GM23338 (cell line): ENCODE results near the gene NCAPG. TPM values are rescaled to one million over a fixed set of nuclear protein-coding genes. Genes with fewer than 3 reads are reported as not detected.

Source experiments
- ATAC-seq: fragments of 200-7000 bp; cut with Tn5 transposase; 3 replicates; pipeline ENCODE4 v1.9.1; 2020
- DNase-seq: peaks from one replicate; pipeline ENCODE4 v3.0.0-alpha.2; 2015; ENCODE audit warnings: low spot score
- H2AFZ ChIP-seq: fragments of 200-600 bp; sonication (generic); 2 replicates; pipeline ENCODE4 v1.8.0; 2016; ENCODE audit warnings: antibody characterized with exemption, mild to moderate bottlenecking, moderate library complexity
- H3F3A ChIP-seq: fragments of 200-600 bp; sonication (generic); replicated peaks from 2 replicates; pipeline ENCODE4 v1.8.0; 2017; ENCODE audit warnings: antibody characterized with exemption, mixed run types, low read depth
- H3K27ac ChIP-seq: fragments of 200-600 bp; sonication (generic); 2 replicates; pipeline ENCODE4 v1.6.1; 2016; ENCODE audit warnings: low read depth
- H3K27me3 ChIP-seq: fragments of 200-600 bp; sonication (generic); 2 replicates; pipeline ENCODE4 v1.8.0; 2016; ENCODE audit warnings: mild to moderate bottlenecking, mixed run types, moderate library complexity; ENCODE audit not compliant: insufficient read depth
- H3K36me3 ChIP-seq: fragments of 200-600 bp; sonication (generic); 2 replicates; pipeline ENCODE4 v1.8.0; 2016; ENCODE audit warnings: mild to moderate bottlenecking; ENCODE audit not compliant: insufficient read depth
- H3K4me1 ChIP-seq: fragments of 200-600 bp; sonication (generic); 2 replicates; pipeline ENCODE4 v1.8.0; 2016; ENCODE audit warnings: mild to moderate bottlenecking, moderate library complexity; ENCODE audit not compliant: insufficient read depth
- H3K4me2 ChIP-seq: fragments of 200-600 bp; sonication (generic); 2 replicates; pipeline ENCODE4 v1.7.1; 2017; ENCODE audit warnings: mixed run types
- H3K4me3 ChIP-seq: fragments of 200-600 bp; sonication (generic); 2 replicates; pipeline ENCODE4 v1.6.1; 2016; ENCODE audit warnings: mixed run types
- H3K79me2 ChIP-seq: fragments of 200-600 bp; sonication (generic); replicated peaks from 2 replicates; pipeline ENCODE4 v1.8.0; 2017; ENCODE audit warnings: mild to moderate bottlenecking; ENCODE audit not compliant: insufficient read depth
- H3K9me2 ChIP-seq: fragments of 200-600 bp; sonication (generic); 2 replicates; pipeline ENCODE4 v1.8.0; 2017; ENCODE audit not compliant: insufficient read depth
- H4K20me1 ChIP-seq: fragments of 200-600 bp; sonication (generic); replicated peaks from 2 replicates; pipeline ENCODE4 v1.8.0; 2017; ENCODE audit warnings: mild to moderate bottlenecking; ENCODE audit not compliant: insufficient read depth
- H3K27ac Mint-ChIP-seq: 2 replicates; pipeline ENCODE4 v1.8.0; 2020; ENCODE audit warnings: inconsistent platforms, mild to moderate bottlenecking, moderate library complexity, mixed read lengths
- H3K27me3 Mint-ChIP-seq: 3 replicates; pipeline ENCODE4 v1.8.0; 2022; ENCODE audit warnings: low read depth, mild to moderate bottlenecking, moderate library complexity, mixed read lengths, inconsistent platforms; ENCODE audit not compliant: insufficient read depth, poor library complexity
- H3K36me3 Mint-ChIP-seq: 3 replicates; pipeline ENCODE4 v1.8.0; 2021; ENCODE audit warnings: low read depth, mild to moderate bottlenecking, inconsistent platforms, moderate library complexity, mixed read lengths
- H3K4me1 Mint-ChIP-seq: 3 replicates; pipeline ENCODE4 v1.8.0; 2020; ENCODE audit warnings: mild to moderate bottlenecking, inconsistent platforms, mixed read lengths
- H3K4me3 Mint-ChIP-seq: 3 replicates; pipeline ENCODE4 v1.8.0; 2021; ENCODE audit warnings: moderate library complexity, mild to moderate bottlenecking, inconsistent platforms, mixed read lengths
- H3K9me3 Mint-ChIP-seq: 3 replicates; pipeline ENCODE4 v1.8.0; 2020; ENCODE audit warnings: moderate library complexity, mild to moderate bottlenecking, inconsistent platforms, mixed read lengths
- POLR2AphosphoS5 ChIP-seq: IDR thresholded peaks from 2 replicates; pipeline ENCODE4 v1.6.1; 2016; ENCODE audit warnings: antibody characterized with exemption, low read depth
- STAT1 ChIP-seq: IDR thresholded peaks from one replicate; pipeline ENCODE4 v1.6.1; 2016; ENCODE audit warnings: antibody characterized with exemption; ENCODE audit not compliant: unreplicated experiment
- ZNF114 ChIP-seq: fragments of 250-450 bp; sonication (Bioruptor Pico); IDR thresholded peaks from 2 replicates; pipeline ENCODE4 v1.5.0; 2020; ENCODE audit warnings: mild to moderate bottlenecking, moderate library complexity
- ZNF331 ChIP-seq: fragments of 250-450 bp; sonication (Bioruptor Pico); IDR thresholded peaks from 2 replicates; pipeline ENCODE4 v1.5.0; 2020; ENCODE audit warnings: low read depth, mild to moderate bottlenecking, moderate library complexity
- polyA plus RNA-seq: library from polyadenylated mRNA; unstranded; fragments of >200 nt; fragmentation: Nextera tagmentation; extraction: Ambion mirVana; gene quantifications from 2 replicates; pipeline ENCODE4 v1.2.1, GENCODE V29; 2016
- total RNA-seq: library from RNA; depleted of rRNA; stranded (reverse); fragments of >200 nt; shearing (Covaris generic); gene quantifications from 2 replicates; pipeline ENCODE4 v1.2.3, GENCODE V29; 2014
- TF ChIP-seq, protein P1 (sequence below), 2 experiments: fragments of 200-600 bp in 1 of 2; sonication (generic) in 1 of 2; conservative IDR thresholded peaks; 2 replicates each; pipeline versions ENCODE4 v1.5.1 to v1.6.1; 2016 to 2017; ENCODE audit warnings: antibody characterized with exemption in 2 of 2, low read depth in 2 of 2, mild to moderate bottlenecking in 2 of 2, moderate library complexity in 1 of 2
- TF ChIP-seq, protein P2 (sequence below): IDR thresholded peaks from one replicate; pipeline ENCODE4 v1.6.1; 2018; ENCODE audit warnings: antibody characterized with exemption; ENCODE audit not compliant: unreplicated experiment
- TF ChIP-seq, protein P3 (sequence below): IDR thresholded peaks from 2 replicates; pipeline ENCODE4 v1.6.1; 2016; ENCODE audit warnings: antibody characterized with exemption

NCAPG gene
- total and polyA plus RNA-seq, 2 experiments from 2014 or later: 24.4 to 45.8 TPM

DNA sequence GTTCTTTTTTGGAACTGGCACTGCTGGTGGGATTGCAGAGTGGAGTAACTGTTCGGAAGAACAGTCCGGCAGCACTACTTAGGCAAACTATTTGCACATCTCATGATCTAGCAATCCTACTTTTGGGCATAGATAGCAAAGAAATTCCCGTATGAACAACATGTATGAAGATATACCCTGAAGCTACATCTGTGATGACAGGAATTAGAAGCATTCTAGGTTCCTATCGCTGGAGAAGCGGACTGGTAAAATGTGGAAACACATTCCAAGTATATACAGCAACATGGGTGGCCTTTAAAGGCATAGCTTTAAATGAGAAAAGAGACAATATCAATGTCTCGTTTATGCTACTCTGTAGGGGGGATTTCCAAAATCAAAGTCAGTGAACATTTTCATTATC is 3.3 kb upstream of the NCAPG start (continued):
- TF ChIP-seq, protein P1, sequence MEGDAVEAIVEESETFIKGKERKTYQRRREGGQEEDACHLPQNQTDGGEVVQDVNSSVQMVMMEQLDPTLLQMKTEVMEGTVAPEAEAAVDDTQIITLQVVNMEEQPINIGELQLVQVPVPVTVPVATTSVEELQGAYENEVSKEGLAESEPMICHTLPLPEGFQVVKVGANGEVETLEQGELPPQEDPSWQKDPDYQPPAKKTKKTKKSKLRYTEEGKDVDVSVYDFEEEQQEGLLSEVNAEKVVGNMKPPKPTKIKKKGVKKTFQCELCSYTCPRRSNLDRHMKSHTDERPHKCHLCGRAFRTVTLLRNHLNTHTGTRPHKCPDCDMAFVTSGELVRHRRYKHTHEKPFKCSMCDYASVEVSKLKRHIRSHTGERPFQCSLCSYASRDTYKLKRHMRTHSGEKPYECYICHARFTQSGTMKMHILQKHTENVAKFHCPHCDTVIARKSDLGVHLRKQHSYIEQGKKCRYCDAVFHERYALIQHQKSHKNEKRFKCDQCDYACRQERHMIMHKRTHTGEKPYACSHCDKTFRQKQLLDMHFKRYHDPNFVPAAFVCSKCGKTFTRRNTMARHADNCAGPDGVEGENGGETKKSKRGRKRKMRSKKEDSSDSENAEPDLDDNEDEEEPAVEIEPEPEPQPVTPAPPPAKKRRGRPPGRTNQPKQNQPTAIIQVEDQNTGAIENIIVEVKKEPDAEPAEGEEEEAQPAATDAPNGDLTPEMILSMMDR (conservative IDR thresholded peaks at IDR 0.05; ENCODE audit: low read depth in 2 of 2): no peak
- TF ChIP-seq ZNF114 (CRISPR knock-in tag) (no peak), ZNF331 (CRISPR knock-in tag) (no peak)
- TF ChIP-seq, protein P2, sequence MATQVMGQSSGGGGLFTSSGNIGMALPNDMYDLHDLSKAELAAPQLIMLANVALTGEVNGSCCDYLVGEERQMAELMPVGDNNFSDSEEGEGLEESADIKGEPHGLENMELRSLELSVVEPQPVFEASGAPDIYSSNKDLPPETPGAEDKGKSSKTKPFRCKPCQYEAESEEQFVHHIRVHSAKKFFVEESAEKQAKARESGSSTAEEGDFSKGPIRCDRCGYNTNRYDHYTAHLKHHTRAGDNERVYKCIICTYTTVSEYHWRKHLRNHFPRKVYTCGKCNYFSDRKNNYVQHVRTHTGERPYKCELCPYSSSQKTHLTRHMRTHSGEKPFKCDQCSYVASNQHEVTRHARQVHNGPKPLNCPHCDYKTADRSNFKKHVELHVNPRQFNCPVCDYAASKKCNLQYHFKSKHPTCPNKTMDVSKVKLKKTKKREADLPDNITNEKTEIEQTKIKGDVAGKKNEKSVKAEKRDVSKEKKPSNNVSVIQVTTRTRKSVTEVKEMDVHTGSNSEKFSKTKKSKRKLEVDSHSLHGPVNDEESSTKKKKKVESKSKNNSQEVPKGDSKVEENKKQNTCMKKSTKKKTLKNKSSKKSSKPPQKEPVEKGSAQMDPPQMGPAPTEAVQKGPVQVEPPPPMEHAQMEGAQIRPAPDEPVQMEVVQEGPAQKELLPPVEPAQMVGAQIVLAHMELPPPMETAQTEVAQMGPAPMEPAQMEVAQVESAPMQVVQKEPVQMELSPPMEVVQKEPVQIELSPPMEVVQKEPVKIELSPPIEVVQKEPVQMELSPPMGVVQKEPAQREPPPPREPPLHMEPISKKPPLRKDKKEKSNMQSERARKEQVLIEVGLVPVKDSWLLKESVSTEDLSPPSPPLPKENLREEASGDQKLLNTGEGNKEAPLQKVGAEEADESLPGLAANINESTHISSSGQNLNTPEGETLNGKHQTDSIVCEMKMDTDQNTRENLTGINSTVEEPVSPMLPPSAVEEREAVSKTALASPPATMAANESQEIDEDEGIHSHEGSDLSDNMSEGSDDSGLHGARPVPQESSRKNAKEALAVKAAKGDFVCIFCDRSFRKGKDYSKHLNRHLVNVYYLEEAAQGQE: no peak
- TF ChIP-seq, protein P3, sequence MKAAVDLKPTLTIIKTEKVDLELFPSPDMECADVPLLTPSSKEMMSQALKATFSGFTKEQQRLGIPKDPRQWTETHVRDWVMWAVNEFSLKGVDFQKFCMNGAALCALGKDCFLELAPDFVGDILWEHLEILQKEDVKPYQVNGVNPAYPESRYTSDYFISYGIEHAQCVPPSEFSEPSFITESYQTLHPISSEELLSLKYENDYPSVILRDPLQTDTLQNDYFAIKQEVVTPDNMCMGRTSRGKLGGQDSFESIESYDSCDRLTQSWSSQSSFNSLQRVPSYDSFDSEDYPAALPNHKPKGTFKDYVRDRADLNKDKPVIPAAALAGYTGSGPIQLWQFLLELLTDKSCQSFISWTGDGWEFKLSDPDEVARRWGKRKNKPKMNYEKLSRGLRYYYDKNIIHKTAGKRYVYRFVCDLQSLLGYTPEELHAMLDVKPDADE: no peak

DNA sequence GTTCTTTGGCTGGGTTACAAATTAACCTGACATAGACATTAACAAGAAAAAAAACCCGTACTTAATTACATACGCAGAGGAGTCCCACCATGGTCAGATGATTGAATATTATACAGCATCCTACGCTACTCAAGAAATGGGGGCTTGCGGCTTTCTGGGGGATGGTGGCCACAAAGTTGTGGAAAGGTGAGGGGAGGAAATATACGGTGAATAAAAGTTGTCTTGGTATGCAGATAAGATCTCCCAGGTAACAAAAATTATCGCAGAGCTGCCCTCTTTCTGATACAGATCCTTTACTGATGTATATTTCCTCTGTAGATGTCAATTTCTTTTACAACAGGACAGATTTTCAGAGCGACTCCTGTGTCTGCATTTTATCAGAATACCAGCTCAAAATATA is 1.1 kb upstream of the NCAPG start:
- no peak overlapping the region for H3K27ac ChIP-seq
- peaks cover 91% of the 10 kb centered on the region for H3K79me2 ChIP-seq
- Mint-ChIP-seq H3K9me3 (no peaks in the 10 kb centered on the region), H3K4me3 (peak overlapping the region; percentile 100), H3K36me3 (peaks cover 41% of the 10 kb centered on the region), H3K27me3 (no peaks in the 10 kb centered on the region), H3K27ac (peak overlapping the region; percentile 100), H3K4me1 (peaks cover 31% of the 10 kb centered on the region)
- DNase-seq: no peak
- peaks cover 19% of the 10 kb centered on the region; the same call in 1 of the 2 replicates for H3K36me3 ChIP-seq
- no peaks in the 10 kb centered on the region for H3F3A ChIP-seq
- peak overlapping the region; percentile 89 for H3K4me2 ChIP-seq
- H2AFZ ChIP-seq: no peak overlapping the region
- TF ChIP-seq POLR2AphosphoS5 (no peak), ZNF114 (CRISPR knock-in tag) (no peak), STAT1 (no peak)
- peak overlapping the region; percentile 89 for H3K4me3 ChIP-seq
- H3K9me2 ChIP-seq: no peaks in the 10 kb centered on the region
- H3K27me3 ChIP-seq: no peaks in the 10 kb centered on the region
- peaks cover 48% of the 10 kb centered on the region for H4K20me1 ChIP-seq
- peaks cover 28% of the 10 kb centered on the region for H3K4me1 ChIP-seq
- ATAC-seq: no peak
